BJ (cell line): ENCODE data around the gene CA5A. TPM values are rescaled to one million over a fixed set of nuclear protein-coding genes. Genes with fewer than 3 reads are reported as not detected.
"Not testable (repeated sequence)": the region's sequence is repeated elsewhere in the genome, so short reads cannot be mapped to it uniquely, and the experiment has no call there.

ENCODE experiments used
- CTCF ChIA-PET: fragments of 350-600 bp; formaldehyde crosslinking; extraction: SDS; loops from one replicate; lab custom pipeline; 2021; ENCODE audit warnings: antibody characterized with exemption, inconsistent platforms; lab: Yijun Ruan, JAX
- POLR2A ChIA-PET: fragments of 300-600 bp; sonication (Branson Sonifier 250); formaldehyde crosslinking; extraction: SDS; loops from one replicate; lab custom pipeline; 2021; ENCODE audit warnings: antibody characterized with exemption; lab: Charles Lee
- DNase-seq: peaks from one replicate; pipeline ENCODE4 v3.0.0-alpha.2; 2011; ENCODE audit warnings: low read depth
- H3K27me3 ChIP-seq: 2 replicates; pipeline ENCODE4 v1.6.0; 2011; ENCODE audit warnings: low read length; ENCODE audit not compliant: control insufficient read depth, insufficient read depth
- H3K36me3 ChIP-seq: 2 replicates; pipeline ENCODE4 v1.5.1; 2011; ENCODE audit warnings: low read length; ENCODE audit not compliant: control insufficient read depth, insufficient read depth
- H3K4me3 ChIP-seq: 2 replicates; pipeline ENCODE4 v1.5.1; 2011; ENCODE audit warnings: low read depth, mild to moderate bottlenecking, control low read depth, low read length
- polyA plus RNA-seq: library from polyadenylated mRNA; depleted of rRNA; stranded (reverse); fragments of >200 nt; gene quantifications from 2 replicates; pipeline ENCODE4 v1.2.3, GENCODE V29; 2011
- TF ChIP-seq, protein P1 (sequence below): IDR thresholded peaks from 2 replicates; pipeline ENCODE4 v1.5.1; 2011; ENCODE audit warnings: low read depth, mild to moderate bottlenecking, control low read depth, inconsistent platforms, low read length, moderate library complexity; ENCODE audit not compliant: insufficient read depth

Gene CA5A
- polyA plus RNA-seq, 1 experiment: not detected

DNA sequence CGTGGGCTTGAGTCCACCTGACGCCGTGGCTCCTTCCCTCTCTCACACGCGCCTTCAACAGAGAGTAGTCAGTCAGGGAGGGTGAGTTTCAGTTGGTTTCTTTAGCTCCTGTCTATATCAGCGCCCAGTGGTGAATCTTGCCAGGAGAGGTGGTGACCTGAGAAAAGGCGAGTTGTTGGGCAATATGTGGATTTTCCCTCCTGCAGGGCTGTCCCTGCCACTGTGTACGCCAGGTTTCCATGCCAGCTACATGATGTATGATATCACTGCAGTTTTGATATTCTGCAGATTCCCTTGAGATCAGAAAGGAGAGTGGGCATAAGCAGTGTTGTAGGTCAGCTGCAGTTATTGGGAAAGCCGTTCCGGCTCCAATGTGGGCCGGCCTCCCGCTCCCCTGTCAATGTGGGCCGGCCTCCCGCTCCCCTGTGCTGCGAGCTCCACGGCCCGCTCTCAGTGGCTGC, 46.3 kb upstream of the CA5A start:
- H3K27me3 ChIP-seq: no peaks in the 10 kb centered on the region
- H3K4me3 ChIP-seq: no peak overlapping the region
- ChIA-PET CTCF (interaction anchor here (1.1 to 2.7 kb wide), 5 partner anchors 9 to 589 kb away, joined by 3 to 10 read pairs (median 4); no protein-coding TSS in a partner anchor), POLR2A (no interaction called here)
- no peak for DNase-seq
- H3K36me3 ChIP-seq: peaks cover 2% of the 10 kb centered on the region; the same call in 1 of the 2 replicates
- TF ChIP-seq, protein P1, sequence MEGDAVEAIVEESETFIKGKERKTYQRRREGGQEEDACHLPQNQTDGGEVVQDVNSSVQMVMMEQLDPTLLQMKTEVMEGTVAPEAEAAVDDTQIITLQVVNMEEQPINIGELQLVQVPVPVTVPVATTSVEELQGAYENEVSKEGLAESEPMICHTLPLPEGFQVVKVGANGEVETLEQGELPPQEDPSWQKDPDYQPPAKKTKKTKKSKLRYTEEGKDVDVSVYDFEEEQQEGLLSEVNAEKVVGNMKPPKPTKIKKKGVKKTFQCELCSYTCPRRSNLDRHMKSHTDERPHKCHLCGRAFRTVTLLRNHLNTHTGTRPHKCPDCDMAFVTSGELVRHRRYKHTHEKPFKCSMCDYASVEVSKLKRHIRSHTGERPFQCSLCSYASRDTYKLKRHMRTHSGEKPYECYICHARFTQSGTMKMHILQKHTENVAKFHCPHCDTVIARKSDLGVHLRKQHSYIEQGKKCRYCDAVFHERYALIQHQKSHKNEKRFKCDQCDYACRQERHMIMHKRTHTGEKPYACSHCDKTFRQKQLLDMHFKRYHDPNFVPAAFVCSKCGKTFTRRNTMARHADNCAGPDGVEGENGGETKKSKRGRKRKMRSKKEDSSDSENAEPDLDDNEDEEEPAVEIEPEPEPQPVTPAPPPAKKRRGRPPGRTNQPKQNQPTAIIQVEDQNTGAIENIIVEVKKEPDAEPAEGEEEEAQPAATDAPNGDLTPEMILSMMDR: no peak

DNA sequence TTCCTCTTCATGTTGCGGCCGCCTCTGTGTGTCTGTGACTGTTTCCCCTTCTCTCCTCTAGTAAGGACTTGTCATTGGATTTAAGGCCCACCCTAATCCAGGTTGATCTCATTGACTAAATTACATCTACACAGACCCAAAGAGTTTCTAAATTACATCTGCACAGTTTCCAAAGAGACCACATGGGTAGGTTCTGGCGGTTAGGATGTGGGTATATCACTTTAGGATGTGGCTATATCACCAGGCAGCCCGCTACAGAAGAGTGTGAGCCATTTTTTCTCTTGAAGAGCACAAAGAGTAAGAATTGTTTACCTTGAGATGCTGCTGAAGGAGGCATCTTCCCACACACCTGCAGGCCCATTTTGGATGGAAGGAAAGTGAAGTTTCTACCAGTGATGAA, 45.0 kb upstream of the CA5A start:
- H3K27me3 ChIP-seq, H3K4me3 ChIP-seq, POLR2A ChIA-PET, DNase-seq, H3K36me3 ChIP-seq, CTCF ChIA-PET: not testable (repeated sequence)

DNA sequence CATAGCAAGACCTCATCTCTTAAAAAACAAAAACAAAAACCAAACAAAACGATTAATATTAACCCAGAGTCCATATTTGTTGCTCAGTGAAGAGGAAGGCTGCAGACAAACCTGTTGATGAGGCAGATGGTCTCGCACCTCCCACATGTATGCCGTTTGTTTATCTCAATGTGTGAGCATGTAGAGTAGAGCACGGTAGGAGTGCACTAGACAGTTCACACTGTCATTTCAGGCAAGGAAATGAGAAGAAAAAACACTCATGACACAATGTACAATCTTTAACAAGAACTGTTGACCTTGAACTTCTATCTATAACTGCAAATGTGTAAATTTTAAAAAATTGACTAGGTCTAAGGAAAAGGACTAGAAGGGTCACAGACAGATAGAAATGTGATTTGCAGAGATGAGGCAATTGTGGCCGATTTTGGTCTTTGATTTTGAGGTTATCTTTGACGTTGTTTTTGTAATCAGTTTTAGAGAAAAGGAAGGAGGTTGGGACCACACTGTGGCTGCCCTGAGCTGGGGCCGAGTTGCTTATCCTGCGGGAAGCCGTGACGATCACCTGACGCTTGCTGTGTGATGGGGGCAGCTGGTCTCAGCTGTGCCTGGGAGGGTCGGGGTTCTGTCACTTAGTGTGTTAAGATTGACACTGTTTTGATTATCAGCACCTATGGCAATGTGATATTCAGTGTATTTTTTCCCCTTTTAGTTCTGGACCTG, 43.7 kb upstream of the CA5A start:
- POLR2A ChIA-PET, DNase-seq, H3K27me3 ChIP-seq, CTCF ChIA-PET, H3K36me3 ChIP-seq, H3K4me3 ChIP-seq: not testable (repeated sequence)

DNA sequence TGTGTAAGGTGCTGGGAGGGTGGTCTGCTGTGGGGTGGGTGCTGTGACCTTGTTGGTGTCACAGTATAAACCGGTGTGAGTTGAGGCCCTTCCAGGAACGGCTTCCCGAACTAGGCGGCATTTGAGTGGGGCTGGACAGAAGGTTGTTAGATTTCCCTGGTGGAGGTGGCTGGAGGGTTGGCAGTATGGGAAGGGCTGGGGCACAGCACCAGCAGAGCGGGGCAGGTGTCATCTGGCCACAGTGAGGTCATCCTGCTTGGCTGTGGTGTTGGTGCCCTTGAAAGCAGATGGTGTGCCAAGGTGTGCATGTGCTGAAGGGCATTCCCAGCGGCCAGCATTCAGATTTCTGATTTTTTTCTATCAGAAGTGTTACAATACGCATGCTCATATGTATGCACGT, 43.0 kb upstream of the CA5A start:
- Histone ChIP-seq H3K27me3 (no peaks in the 10 kb centered on the region), H3K36me3 (no peaks in the 10 kb centered on the region), H3K4me3 (no peak overlapping the region)
- no peak for DNase-seq
- TF ChIP-seq, protein P1: no peak
- ChIA-PET POLR2A (no interaction called here), CTCF (no interaction called here)

DNA sequence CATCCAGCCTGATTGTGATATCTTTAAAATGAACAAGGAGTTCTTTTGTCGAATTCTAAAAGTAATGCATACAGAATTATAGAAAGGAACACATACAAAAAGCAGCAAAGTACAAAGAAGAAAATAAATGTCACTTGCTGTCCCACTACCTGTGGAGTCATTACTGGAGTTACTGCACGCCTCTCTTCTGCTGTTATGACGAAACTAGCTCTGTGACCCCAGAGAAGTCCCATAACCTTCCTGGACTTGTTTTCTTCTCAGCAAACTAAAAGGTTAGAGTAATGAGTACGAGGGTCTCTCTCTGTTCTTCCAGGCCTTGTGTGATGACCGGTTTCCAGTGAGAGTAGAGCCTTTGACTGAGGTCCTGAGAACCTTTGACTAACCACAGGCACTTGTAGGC, 41.8 kb upstream of the CA5A start:
- TF ChIP-seq, protein P1: no peak
- ChIA-PET CTCF (no interaction called here), POLR2A (no interaction called here)
- no peaks in the 10 kb centered on the region for H3K27me3 ChIP-seq
- H3K4me3 ChIP-seq: no peak overlapping the region
- no peaks in the 10 kb centered on the region for H3K36me3 ChIP-seq
- DNase-seq: no peak

DNA sequence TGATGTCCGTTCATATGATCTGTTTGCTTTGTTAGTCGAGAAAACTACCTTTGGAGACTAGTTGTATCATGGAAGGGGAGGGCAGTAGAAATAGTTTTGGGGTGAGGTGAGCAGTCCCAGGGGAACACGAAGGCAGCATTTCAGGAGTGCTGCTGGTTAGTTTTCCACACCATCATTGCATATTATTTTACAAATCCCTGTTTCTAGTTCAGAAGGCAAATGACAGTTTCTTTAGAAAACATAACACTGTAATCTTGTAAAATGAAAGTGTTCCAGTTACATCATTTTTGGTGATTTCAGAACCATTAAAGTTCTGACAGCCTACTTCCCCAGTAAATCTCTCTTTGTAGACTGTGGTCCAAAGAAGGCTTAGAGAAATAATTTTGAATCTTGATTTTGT, 40.3 kb upstream of the CA5A start:
- ChIA-PET CTCF (no interaction called here), POLR2A (no interaction called here)
- DNase-seq: no peak
- TF ChIP-seq, protein P1: no peak
- Histone ChIP-seq H3K27me3 (no peaks in the 10 kb centered on the region), H3K4me3 (no peak overlapping the region), H3K36me3 (no peaks in the 10 kb centered on the region; the same call in 1 of the 2 replicates)
